C4-2B (cell line): ENCODE measurements around the gene PDGFC.
"Not testable (repeated sequence)": the region's sequence is repeated elsewhere in the genome, so short reads cannot be mapped to it uniquely, and the experiment has no call there.

Experiments
- H3K27ac ChIP-seq: fragments of 450-650 bp; 2 replicates; pipeline ENCODE4 v1.5.1; 2017
- ZFX ChIP-seq: fragments of 450-650 bp; IDR thresholded peaks from 2 replicates; pipeline ENCODE4 v1.6.1; 2017
- TF ChIP-seq, protein P1 (sequence below): fragments of 450-650 bp; conservative IDR thresholded peaks from 2 replicates; pipeline ENCODE4 v1.5.1; 2017; ENCODE audit warnings: mild to moderate bottlenecking

The PDGFC gene

DNA sequence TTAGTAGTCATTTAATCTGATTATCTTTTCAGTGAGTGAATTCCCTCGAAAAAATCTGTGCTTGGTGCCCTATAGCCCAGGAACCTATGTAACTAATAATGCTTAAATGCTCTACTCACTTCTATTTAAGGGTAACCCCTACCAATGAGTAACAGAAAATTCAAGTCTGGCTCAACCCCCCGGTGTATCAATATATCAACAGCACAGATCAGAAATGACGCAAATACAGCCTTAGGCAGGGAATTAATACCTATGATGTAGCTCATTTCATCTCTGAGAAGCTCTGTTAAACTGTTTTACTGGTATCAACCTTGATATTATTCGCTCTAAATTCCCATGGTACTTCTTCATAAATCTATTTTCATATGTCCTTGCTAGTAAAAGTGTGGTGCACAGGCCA, 28.6 kb downstream of the PDGFC start:
- TF ChIP-seq, protein P1, sequence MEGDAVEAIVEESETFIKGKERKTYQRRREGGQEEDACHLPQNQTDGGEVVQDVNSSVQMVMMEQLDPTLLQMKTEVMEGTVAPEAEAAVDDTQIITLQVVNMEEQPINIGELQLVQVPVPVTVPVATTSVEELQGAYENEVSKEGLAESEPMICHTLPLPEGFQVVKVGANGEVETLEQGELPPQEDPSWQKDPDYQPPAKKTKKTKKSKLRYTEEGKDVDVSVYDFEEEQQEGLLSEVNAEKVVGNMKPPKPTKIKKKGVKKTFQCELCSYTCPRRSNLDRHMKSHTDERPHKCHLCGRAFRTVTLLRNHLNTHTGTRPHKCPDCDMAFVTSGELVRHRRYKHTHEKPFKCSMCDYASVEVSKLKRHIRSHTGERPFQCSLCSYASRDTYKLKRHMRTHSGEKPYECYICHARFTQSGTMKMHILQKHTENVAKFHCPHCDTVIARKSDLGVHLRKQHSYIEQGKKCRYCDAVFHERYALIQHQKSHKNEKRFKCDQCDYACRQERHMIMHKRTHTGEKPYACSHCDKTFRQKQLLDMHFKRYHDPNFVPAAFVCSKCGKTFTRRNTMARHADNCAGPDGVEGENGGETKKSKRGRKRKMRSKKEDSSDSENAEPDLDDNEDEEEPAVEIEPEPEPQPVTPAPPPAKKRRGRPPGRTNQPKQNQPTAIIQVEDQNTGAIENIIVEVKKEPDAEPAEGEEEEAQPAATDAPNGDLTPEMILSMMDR, result no peak
- no peak for TF ChIP-seq ZFX
- no peak overlapping the region for H3K27ac ChIP-seq

DNA sequence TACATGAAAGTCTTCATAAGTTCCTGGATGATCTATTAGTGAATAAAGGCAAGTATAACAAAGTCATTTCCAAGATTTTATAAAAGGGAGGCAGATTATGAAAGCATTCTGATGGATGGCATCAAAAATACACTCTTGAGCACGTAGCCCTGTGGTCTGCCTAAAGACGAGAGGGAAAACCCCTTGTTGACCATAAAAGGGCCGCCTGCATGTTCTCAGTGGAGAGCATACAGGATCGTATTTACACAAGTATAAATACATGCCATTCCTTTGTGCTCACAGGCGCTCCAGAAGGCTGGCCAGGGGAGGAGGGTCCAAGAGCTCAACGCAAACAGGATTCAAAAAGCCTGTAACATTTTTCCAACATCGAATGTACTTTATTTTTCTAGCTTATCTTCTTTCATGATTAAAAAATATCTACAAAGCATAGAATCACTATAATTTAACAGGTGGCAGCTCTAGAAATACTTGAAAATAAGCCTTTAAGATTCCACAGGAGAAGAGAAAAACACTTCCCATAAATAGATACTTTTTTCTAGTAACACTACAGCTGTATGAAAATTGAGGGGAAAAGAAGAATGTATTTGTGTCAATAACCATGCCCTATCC, 29.6 kb downstream of the PDGFC start:
- no peak overlapping the region for H3K27ac ChIP-seq
- TF ChIP-seq ZFX, result no peak
- TF ChIP-seq, protein P1, result no peak

DNA sequence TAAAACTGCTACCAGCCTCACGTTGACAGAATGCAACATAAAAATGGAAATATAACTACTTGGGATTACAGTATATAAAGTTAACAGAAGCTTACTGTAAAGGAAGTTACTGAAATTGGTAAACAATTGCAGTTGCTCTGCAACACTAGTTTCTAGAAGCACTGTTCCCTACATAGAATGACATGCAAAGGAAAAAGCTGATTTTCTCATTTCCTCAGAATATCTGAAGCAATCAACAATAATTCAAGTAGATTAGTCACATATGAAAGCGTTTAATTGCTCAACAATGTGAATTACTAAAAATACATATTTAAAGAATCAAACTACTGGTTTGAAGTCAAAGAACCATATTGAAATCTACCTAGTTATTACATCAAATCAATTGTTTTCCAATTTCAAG, 31.8 kb downstream of the PDGFC start:
- no peak for TF ChIP-seq ZFX
- TF ChIP-seq, protein P1, result no peak

DNA sequence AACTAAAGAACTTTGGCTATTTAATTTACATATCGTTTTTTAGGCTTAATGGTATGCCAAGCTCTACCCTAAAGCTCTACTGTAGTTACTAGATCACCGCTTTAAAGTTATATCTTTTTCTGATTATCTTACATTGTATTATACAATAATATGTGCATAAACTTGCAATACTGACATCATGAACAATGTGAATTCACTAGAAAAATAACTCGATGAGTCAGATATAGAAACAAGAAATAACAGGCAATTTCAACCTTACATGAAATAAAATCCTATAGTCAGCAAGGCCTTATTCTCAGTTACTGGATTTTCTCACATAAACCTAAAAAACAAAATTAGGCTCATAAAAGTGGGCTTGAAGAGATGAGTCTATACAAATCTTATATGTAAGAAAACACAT, 32.5 kb downstream of the PDGFC start:
- TF ChIP-seq, protein P1, result no peak
- no peak for TF ChIP-seq ZFX
- no peak overlapping the region for H3K27ac ChIP-seq

More for the DNA sequence above, 31.8 kb downstream of the PDGFC start:
- no peak overlapping the region for H3K27ac ChIP-seq

DNA sequence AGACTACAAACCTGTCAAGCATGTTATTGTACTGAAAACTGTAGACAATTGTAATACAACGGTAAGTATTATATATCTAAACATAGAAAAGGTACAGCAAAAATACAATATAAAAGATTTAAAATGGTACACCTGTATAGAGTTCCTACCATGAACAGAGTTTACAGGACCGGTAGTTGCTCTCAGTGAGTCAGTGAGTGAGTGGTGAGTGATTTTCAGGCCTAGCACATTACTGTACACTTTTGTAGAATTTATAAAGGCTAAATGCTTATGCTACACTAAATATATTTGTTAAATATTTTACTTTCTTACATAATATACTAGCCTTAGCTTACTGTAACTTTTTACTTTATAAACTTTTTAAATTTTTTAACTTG, 37.4 kb downstream of the PDGFC start:
- TF ChIP-seq ZFX, result no peak
- TF ChIP-seq, protein P1, result no peak
- H3K27ac ChIP-seq, result no peak overlapping the region

DNA sequence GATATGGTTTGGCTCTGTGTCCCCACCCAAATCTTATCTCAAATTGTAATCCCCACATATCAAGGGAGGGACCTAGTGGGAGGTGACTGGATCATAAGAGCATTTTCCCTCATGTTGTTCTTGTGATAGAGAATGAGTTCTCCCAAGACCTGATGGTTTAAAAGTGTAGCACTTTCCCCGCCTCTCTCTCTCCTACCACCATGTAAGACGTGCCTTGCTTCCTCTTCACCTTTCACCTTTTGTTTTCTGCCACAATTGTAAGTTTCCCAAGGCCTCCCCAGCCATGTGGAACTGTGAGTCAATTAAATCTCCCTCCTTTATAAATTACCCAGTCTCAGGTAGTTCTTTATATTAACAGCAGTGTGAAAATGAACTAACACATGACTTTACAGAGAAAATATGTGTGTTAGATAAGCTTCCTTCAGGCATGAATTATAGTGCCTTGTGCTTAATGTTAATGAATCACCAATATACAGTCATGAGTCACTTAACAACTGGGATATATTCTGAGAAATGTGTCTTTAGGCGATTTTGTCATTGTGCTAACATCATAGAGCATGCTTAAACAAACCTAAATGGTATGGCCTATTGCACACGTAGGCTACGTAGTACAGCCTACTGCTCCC, 37.9 kb downstream of the PDGFC start:
- TF ChIP-seq, protein P1, result no peak
- no peak overlapping the region for H3K27ac ChIP-seq

DNA sequence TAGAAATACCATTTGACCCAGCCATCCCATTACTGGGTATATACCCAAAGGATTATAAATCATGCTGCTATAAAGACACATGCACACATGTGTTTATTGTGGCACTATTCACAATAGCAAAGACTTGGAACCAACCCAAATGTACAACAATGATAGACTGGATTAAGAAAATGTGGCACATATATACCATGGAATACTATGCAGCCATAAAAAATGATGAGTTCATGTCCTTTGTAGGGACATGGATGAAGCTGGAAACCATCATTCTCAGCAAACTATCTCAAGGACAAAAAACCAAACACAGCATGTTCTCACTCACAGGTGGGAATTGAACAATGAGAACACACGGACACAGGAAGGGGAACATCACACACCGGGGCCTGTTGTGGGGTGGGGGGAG, 39.2 kb downstream of the PDGFC start:
- H3K27ac ChIP-seq, result not testable (repeated sequence)

DNA sequence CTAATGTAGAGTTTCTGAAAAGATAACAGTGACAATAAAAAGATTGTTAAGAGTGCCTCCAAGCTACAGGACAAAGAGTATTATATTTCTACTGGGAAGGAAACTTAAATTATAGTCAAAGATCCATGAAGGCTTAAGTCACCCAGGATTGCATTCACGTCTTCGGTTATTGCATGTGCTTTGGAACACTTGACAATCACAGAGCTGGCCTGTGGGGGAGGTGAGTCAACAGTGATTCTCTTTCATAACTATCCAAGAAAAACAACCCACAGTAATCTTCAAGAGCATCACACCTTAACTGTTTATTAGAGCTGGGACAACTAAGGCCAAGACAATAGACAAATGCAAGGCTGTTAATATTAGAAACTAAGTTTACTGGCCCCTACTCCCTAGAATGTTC, 40.3 kb downstream of the PDGFC start:
- H3K27ac ChIP-seq, result no peak overlapping the region
- TF ChIP-seq, protein P1, result no peak
- no peak for TF ChIP-seq ZFX
